ENCODE measurements around the gene ZNF366.

Gene ZNF366

GRCh38 chr5:72537166-72537565 is 30.0 kb upstream of the ZNF366 start (continued):
- TF ChIP-seq, protein P1, sequence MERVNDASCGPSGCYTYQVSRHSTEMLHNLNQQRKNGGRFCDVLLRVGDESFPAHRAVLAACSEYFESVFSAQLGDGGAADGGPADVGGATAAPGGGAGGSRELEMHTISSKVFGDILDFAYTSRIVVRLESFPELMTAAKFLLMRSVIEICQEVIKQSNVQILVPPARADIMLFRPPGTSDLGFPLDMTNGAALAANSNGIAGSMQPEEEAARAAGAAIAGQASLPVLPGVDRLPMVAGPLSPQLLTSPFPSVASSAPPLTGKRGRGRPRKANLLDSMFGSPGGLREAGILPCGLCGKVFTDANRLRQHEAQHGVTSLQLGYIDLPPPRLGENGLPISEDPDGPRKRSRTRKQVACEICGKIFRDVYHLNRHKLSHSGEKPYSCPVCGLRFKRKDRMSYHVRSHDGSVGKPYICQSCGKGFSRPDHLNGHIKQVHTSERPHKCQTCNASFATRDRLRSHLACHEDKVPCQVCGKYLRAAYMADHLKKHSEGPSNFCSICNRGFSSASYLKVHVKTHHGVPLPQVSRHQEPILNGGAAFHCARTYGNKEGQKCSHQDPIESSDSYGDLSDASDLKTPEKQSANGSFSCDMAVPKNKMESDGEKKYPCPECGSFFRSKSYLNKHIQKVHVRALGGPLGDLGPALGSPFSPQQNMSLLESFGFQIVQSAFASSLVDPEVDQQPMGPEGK (CRISPR knock-in tag; IDR thresholded peaks at IDR 0.05; ENCODE audit: borderline replicate concordance) = no peak
- TF ChIP-seq ZFP30 (CRISPR knock-in tag; IDR thresholded peaks at IDR 0.05) = no peak
- no peak for TF ChIP-seq ESRRG (CRISPR knock-in tag; IDR thresholded peaks at IDR 0.05)

DNA sequence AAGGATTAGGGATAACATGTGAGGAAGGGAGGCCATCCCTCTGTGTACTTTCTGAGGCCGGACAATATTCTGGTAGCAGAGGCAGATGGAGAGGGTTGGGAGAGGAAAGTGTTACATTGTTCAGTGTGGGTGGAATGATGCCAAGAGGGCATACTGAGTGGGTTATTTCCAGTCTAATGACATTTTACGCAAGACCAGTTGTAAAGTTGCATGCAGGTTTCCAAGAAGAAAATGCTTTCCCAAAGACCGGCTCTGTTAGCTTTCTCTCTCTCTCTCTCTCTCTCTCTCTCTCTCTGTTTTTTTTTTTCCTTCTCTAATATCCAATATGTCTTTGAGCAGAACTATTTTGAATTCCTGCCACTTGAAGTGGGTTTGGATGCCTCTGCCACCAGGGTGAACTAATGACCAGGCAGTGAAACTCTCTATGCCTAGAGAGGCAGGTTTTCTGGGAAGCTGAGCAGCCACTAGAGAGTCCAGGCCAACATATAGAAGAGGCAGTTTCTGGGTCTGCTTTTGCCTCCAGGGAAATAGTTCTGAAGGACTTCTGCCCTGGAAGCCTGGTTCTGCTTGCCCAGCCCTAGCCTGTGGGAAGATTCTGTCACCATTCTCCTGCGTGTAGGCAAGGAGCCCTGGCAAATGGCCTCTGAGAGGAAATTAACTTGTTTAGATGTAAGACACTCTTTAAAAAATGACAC is 24.4 kb upstream of the ZNF366 start:
- TF ChIP-seq BACH2 (CRISPR knock-in tag; IDR thresholded peaks at IDR 0.05; ENCODE audit: borderline replicate concordance) (no peak), GLIS3 (CRISPR knock-in tag; IDR thresholded peaks at IDR 0.05) (no peak), ISL1 (CRISPR knock-in tag; IDR thresholded peaks at IDR 0.05) (no peak), CSDC2 (CRISPR knock-in tag; IDR thresholded peaks at IDR 0.05) (no peak), SNAI2 (CRISPR knock-in tag; IDR thresholded peaks at IDR 0.05) (no peak), OSR1 (CRISPR knock-in tag; IDR thresholded peaks at IDR 0.05) (no peak), ZNF565 (CRISPR knock-in tag; conservative IDR thresholded peaks at IDR 0.05; ENCODE audit: low read depth) (no peak), CSRNP3 (CRISPR knock-in tag; IDR thresholded peaks at IDR 0.05) (no peak), ARNTL (CRISPR knock-in tag; IDR thresholded peaks at IDR 0.05; ENCODE audit: borderline replicate concordance, low read depth) (no peak), ZC3H10 (CRISPR knock-in tag; IDR thresholded peaks at IDR 0.05) (no peak)
- TF ChIP-seq, protein P1 (CRISPR knock-in tag; IDR thresholded peaks at IDR 0.05; ENCODE audit: borderline replicate concordance) = no peak
- ATAC-seq = no peak

DNA sequence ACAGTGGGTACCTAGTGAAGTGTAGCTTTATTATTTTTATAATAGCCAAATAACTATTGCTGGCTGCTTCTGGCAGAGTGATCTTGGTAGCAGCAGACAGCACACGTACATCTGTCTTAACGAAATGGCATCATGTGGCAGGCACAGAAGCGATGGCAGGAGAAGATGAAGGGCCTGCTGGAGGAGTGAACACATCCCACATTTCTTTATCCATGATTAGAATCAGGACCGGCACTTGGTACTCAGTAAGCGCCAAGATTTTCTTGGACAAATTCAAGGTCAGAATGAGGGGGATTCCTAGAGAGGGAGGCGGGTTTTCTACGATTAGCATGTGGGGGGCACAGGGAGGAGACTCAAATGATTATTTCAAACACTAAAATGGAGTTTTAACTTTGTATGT is 23.0 kb upstream of the ZNF366 start:
- no peak for TF ChIP-seq GLIS3 (CRISPR knock-in tag; IDR thresholded peaks at IDR 0.05)
- ATAC-seq = no peak

DNA sequence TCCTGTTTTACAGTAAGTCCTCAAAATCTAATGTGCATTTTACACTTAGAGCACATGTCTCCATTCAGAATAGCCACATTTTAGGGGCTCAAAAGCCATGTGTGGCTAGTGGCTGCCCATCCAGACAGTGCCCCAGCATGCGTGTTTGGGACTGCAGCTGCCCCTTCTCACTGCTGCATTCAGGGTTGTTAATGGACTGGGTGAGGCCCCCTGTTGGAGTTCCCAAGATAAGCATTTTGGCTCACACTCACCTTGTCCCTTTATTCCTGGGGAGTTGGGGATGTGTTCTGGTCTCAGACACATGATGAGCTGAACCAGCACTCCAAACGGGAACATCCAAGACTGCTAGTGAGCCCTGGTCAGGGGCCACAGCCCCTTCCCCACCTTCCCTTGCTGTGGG is 22.2 kb upstream of the ZNF366 start:
- ATAC-seq = no peak

GRCh38 chr5:72525816-72526215 is 18.6 kb upstream of the ZNF366 start:
- ATAC-seq = no peak
- TF ChIP-seq SNAI2 (CRISPR knock-in tag; IDR thresholded peaks at IDR 0.05) (no peak), ZFP30 (CRISPR knock-in tag; IDR thresholded peaks at IDR 0.05) (no peak), PPARA (CRISPR knock-in tag; IDR thresholded peaks at IDR 0.05; ENCODE audit: borderline replicate concordance) (no peak), ZFP3 (CRISPR knock-in tag; IDR thresholded peaks at IDR 0.05) (no peak), TOX (CRISPR knock-in tag; IDR thresholded peaks at IDR 0.05; ENCODE audit: borderline replicate concordance) (no peak), OSR1 (CRISPR knock-in tag; IDR thresholded peaks at IDR 0.05) (no peak), ZNF8 (CRISPR knock-in tag; IDR thresholded peaks at IDR 0.05) (no peak)
- TF ChIP-seq, protein P2, sequence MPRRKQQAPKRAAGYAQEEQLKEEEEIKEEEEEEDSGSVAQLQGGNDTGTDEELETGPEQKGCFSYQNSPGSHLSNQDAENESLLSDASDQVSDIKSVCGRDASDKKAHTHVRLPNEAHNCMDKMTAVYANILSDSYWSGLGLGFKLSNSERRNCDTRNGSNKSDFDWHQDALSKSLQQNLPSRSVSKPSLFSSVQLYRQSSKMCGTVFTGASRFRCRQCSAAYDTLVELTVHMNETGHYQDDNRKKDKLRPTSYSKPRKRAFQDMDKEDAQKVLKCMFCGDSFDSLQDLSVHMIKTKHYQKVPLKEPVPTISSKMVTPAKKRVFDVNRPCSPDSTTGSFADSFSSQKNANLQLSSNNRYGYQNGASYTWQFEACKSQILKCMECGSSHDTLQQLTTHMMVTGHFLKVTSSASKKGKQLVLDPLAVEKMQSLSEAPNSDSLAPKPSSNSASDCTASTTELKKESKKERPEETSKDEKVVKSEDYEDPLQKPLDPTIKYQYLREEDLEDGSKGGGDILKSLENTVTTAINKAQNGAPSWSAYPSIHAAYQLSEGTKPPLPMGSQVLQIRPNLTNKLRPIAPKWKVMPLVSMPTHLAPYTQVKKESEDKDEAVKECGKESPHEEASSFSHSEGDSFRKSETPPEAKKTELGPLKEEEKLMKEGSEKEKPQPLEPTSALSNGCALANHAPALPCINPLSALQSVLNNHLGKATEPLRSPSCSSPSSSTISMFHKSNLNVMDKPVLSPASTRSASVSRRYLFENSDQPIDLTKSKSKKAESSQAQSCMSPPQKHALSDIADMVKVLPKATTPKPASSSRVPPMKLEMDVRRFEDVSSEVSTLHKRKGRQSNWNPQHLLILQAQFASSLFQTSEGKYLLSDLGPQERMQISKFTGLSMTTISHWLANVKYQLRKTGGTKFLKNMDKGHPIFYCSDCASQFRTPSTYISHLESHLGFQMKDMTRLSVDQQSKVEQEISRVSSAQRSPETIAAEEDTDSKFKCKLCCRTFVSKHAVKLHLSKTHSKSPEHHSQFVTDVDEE (CRISPR knock-in tag; IDR thresholded peaks at IDR 0.05) = no peak
- TF ChIP-seq, protein P1 (CRISPR knock-in tag; IDR thresholded peaks at IDR 0.05; ENCODE audit: borderline replicate concordance) = no peak

More for the DNA sequence above, 22.2 kb upstream of the ZNF366 start:
- no peak for TF ChIP-seq CSDC2 (CRISPR knock-in tag; IDR thresholded peaks at IDR 0.05)
- TF ChIP-seq SNAI2 (CRISPR knock-in tag; IDR thresholded peaks at IDR 0.05) = no peak
- TF ChIP-seq BACH2 (CRISPR knock-in tag; IDR thresholded peaks at IDR 0.05; ENCODE audit: borderline replicate concordance) = no peak
- no peak for TF ChIP-seq TCF4 (CRISPR knock-in tag; IDR thresholded peaks at IDR 0.05; ENCODE audit: borderline replicate concordance)
- TF ChIP-seq ZNF565 (CRISPR knock-in tag; conservative IDR thresholded peaks at IDR 0.05; ENCODE audit: low read depth) = no peak
- no peak for TF ChIP-seq ZNF70 (CRISPR knock-in tag; IDR thresholded peaks at IDR 0.05)
- TF ChIP-seq ISL1 (CRISPR knock-in tag; IDR thresholded peaks at IDR 0.05) = no peak
- TF ChIP-seq ESRRG (CRISPR knock-in tag; IDR thresholded peaks at IDR 0.05) = no peak
- TF ChIP-seq, protein P1 (CRISPR knock-in tag; IDR thresholded peaks at IDR 0.05; ENCODE audit: borderline replicate concordance) = no peak
- TF ChIP-seq GLIS3 (CRISPR knock-in tag; IDR thresholded peaks at IDR 0.05) = no peak

Data from SK-N-SH treated with all-trans-retinoic acid at 6 μM for 48 hours (cell line).